Hippocampal formation (tissue), 2 donors: ENCODE results near the gene C1QTNF6.

Experiments used
- DNase-seq, 2 donors: peaks; one replicate each; lab custom pipeline; 2025; lab: John Stamatoyannopoulos, UW

Gene C1QTNF6

DNA sequence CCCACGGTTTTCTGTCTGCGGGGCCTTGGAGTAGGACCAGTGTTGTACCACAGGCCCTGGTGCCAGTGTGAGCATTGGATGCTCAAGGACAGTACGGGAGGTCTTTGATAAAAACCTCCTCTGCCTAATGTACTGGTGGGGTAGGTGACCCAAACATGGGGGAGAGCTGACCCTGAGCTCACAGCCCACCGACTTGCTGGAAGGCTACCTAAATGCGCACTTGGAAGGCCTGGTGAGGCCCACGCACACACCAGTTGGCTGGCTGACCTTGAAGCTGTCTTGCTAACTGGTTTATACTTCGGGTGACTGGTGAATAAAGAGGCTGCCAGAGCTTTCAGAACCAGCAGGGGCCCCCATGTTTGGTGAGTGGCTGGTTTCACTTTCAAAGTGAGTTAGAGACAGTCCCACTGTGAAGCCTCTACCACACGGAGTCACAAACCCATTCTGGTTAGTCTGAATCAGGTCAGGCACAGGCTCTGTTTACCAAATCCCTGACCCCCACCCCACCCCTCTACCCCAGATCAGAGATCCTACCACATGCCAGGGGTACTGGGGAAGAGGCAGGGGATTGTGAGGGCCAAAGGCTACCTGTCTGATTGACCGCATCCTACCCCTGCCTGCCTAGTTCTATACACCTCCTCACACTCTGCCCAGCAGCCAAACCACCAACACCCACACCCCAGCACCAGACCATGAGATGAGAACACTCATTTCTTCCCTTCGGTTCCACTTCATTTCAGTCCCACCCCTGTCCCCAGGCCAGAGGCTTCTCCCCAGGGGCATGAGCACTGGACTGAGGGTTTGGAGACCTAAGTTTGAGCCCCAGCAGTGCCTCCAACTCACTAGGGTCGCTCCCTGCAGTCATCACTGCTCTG lies 25.6 kb downstream of the C1QTNF6 start:
- no peak for DNase-seq

DNA sequence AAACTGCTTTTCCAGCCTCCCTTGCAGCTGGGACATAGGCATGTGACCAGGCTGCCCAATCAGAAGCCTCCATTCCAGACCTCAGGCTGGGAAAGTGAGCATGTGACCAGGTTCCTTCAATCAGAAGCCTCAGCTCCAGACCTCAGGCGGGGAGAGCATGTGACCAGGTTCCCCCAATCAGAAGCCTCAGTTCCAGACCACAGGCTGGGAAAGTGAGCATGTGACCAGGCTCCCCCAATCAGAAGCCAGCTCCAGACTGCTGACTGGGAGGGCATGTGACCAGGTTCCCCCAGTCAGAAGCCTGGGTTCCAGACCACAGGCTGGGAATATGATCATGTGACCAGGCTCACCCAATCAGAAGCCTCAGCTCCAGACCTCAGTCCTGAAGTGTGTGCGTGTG lies 26.6 kb downstream of the C1QTNF6 start:
- DNase-seq: no peak

DNA sequence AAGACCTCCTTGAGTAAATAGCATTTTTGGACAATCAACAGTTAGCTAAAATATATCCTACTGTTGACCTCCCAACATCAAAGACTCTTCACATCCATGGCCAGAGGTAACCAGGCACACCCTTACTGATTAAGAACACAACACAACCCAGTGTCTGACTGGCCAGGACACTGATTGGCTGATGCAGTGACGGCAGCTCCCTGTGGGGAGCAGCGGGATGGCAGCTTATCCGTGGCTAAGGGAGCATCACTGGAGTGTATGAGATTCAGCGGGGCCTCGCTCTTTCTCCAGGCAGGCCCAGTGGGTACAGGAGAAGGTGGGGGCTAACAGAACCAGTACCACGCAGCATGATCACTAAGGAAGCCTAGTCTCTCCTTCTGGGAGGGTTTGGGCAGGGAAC lies 28.0 kb downstream of the C1QTNF6 start:
- DNase-seq: no peak

DNA sequence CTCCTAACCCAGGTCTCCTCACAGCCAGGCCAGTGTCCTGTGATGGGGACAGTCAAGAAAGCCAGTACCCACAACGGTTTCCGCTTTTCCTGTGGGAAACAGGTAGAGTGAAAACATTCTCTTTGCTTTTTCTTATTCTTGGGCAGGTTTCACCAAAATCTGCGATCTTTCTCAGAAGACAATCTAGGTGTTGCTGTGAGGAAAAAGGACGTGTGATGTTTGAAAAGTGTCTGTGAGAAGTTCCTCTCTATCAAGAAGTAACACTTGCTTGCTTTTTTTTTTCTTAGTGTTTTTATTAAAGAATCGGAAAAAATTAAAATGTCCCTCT lies 29.1 kb downstream of the C1QTNF6 start:
- DNase-seq: no peak

DNA sequence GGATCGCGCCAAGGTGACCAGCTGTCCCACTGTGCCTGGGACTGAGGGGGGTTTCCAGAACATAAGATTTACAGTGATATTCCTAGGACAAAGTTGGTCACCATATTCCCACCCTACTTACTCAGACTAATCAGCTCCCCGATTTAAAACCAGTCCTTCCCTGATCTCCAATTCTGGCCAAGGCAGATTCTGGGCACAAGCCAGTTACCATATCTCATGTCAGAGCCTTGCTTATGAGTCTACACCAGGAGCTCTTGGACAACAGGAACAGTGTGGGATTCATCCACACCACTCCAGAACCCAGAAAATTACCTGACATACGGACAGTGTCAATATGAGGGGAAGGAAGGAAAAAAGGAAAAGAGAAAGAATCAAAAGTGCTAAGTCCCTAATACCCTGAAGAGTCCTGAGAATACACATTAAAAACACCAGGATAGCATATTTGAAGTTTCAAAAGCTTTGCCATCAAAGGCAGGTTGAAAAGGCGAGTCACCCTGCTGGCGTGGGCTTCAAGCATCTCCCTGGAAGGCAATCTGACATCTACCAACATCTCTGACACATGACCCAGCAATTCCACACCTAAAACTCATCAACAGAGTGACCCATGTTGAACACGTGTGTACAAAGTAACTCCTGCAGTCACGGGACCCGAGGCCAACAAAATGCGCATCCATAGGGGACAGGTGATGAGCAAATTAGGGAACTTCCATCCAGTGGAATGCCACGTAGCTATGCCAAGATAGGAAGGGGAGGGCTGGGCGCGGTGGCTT lies 30.3 kb downstream of the C1QTNF6 start:
- no peak for DNase-seq

DNA sequence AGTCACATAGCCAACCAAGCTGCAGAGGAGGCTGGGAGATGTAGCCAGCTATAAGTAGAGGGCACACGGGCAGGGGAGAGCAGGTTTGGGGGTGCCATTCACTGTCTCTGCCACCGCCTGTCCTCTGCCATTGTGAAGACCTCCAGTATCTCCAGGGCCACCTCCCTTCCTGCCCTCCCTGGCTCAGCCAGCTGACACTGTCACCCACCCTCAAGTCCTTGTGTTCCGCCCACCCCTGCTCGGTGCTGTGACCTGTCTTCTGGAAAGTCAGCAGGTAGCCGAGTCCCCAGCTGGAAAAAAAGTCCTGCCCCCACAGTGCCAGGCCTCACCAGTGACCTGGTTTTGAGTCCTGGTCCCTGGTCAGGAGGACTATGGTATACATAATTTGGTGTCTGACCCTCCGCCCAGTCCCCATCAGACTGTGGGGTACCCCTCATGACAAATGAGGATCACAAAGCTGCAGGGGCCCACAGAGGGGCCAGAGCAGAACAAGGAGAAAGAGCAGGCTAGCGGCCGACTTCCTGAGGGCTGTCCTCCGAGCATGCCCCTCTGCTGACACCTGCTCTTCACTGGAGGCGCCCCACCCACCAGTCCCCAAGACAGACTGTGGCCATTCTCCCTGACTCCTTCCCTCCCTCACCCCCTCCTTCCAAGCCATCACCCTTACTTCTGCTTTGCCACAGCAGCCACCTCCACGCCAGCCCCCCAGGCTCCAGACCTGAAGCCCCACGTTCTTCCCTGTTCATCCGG lies 31.2 kb downstream of the C1QTNF6 start:
- no peak for DNase-seq

DNA sequence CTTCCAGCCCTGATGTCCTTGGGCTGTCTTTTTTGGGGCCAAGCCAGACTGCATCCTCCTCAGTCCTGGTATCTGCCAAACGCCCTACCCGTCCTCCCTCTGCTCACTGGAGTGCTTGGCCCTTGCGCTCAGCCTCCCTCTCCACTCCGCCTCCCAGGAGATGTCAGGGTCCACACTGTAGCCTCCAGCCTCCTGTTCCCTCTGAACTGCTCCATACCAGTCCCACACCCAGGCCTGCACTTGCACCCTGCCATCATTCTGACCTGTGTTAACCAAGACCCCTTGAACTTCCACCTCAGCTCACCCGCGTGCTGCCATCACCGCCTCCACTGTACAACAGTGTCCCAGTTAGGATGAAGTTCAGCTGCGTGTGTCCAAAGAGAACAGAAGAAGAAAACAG lies 32.1 kb downstream of the C1QTNF6 start:
- no peak for DNase-seq

DNA sequence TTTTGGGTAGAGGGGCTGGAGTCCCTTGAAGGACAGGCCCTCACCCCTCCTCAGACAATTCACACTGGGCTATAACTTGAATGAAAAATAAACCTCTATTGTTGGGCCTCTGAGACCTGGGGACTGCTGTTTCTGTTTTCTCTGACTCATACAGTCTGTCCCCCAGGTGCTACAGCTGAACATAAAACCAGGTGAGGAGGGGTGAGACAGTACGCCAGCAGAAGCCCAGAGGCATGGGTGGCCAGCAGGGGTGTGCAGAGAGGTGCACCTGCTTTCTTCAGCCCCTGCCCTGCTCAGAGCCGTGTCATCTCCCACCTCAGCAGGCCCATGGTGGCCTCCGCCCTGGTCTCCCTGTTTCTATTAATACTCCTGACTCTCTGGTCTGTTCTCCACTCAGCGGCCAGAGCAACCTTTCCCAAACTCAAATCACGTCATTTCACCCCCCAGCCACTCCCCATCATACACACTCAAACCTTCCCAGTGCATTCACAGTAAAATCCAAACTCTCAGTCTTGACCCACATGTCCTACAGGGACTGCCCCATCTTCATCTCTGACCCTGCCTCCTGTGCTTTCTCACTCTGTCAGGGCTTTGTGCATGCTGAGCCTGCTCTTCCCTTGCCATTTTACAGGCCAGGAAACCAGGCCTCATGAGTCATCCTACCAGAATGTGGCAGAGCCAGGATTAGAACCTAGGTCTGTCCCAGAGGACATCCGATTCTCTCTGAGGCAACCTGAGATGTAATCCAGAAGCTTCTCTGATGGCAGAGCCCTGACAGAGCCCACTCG lies 32.9 kb downstream of the C1QTNF6 start:
- no peak for DNase-seq

DNA sequence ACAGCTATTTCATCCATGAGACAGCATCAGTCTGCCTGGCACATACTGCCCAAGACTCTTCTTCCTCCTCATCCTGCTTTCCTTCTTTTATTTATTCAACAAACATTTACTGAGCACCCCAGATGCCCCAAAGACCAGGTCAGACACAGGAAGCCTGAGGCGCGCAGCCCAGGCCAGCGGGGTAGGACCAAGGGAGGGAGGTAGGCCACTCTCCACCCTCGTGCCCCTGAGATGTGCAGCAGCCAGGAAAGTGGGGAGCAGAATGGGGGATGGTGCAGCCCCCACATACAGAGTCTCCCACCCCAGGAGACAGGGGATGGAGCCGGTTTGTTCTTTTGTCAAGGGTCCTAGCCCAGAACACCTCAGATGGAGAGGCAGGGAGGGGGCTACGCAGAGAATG lies 34.1 kb downstream of the C1QTNF6 start:
- DNase-seq: no peak

DNA sequence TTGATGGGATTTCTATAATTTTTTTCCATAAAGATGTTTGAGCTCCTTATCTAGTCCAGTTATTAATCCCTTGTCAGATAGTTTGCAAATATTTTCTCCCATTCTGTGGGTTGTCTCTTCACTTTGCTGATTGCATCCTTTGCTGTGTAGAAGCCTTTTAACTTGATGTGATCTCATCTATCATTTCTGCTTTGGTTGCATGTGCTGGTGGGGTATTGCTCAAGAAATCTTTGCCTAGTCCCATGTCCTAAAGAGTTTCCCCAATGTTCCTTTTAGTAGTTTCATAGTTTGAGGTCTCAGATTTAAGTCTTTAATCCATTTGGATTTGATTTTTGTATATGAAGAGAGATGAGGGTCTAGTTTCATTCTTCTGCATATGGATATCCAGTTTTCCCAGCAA lies 36.6 kb downstream of the C1QTNF6 start:
- DNase-seq: no peak

DNA sequence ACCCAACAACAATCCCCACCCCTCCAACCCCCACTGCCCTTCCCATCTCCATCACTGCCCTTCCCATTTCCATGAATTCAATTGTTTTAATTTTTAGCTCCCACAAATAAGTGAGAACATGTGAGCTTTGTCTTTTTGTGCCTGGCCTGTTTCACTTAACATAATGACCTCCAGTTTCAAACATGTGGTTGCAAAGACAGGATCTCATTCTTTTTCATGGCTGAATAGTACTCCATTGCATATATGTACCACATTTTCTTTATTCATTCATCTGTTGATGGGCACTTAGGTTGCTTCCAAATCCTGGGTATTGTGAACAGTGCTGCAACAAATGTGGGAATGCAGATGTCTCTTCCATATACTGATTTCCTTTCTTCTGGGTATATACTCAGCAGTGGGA lies 37.3 kb downstream of the C1QTNF6 start:
- DNase-seq: no peak

DNA sequence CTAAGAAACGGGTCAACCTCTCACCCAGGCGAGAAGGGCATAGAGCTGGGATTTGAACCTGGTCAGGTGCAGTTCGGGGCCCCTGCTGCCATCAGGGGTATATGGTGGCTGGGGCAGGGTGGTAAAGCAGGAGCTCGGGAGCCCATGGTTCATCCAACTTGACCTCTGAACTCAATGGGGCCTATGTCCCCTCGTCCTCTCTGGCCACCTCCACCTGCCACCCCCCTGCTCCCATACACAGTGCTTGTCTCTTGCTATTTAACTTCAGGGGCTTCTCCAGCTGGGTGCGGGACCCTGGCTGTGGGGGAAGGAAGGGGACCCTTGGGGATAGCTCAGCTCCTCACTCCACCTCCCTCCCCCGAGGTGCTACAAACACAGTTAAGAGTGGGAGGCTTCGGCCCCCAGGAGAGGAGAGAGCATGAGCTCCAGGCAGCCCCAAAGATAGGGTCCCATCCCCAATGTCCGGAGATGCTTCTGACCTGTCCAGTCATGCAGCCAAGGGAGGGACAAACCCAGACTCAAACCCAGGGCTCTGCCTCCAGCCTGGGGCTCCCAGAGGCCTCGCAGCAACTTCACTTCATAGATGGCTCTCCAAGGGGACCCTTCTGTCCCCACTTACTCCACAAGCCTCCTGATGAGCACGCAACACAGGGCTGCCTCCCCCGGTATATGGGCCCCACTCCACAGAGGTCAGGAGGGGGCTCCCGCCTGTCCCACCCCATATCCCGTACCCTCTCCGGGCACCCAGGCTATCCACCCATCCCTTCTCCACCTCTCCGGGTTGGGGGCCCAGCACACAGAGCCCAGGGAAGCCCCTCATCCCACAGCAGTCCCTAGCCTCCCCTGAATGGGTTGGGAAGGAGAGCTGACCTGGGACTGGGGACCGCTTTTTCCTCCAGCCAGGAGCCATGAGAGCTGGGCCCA lies 39.0 kb downstream of the C1QTNF6 start:
- no peak for DNase-seq

DNA sequence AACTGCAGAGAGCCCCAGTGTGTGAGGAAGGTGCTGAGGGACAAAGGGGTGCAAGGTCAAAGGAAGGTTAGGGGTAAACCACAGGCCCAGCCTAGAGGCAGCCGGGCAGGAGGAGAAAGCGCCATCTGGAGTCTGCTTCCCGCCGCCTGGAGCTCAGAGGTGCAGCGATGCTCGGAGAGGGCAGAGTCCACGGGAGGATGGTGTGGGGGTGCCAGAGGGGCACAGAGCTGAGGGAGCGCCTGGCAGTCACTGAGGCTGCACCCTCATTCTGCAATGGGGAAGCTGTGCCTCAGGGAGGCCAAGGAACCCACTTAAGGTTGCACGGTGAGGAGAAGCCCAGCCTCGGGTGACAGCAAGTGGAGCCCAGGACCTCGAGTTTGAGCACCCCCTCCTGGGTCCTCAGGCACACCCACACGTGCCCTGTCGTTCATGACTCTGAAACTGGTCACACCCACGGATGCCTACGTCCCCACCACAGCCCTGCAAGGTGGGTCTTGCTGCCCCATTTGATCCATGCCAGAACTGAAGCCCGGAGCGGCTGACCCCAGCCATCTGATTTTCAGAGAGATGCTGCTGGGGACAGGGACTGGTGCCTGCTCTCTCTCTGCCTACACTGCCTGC lies 39.9 kb downstream of the C1QTNF6 start:
- no peak for DNase-seq

DNA sequence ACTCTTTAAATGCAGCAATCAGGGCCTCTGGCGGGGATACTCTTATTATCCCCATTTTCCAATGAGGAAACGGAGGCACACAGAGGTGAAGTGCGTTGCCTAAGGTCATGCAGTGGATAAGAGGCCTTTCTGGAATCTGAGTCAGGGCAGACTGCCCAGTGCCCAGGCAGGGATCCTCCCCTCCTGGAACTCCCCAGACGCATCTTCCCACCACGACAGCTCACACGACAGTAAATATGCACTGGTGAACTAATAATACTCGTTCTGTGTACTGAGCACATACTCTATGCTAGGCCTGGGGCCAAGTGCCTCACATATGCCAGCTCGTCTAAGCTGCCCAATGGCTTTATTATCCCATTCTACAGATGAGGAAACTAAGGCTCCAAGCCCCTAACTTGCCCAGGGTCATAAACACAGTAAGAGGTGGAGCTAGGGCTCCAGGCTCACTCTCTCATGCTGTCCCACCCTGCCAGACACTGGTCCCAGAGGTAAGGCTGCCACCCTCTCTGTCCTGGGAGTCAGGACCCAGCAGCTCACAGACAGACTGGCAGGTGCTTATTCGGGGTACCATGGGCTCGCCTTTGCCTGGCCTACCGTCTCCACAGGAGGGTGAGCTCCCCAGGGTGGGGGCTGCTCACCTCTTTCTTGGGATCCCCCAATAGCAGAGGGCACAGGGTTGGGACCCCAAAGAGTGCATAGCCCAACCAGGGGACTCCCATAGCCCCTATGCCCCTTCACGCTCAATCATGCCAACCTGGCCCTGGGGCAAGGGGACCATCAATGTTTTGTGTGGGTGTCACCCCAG lies 40.7 kb downstream of the C1QTNF6 start:
- no peak for DNase-seq

DNA sequence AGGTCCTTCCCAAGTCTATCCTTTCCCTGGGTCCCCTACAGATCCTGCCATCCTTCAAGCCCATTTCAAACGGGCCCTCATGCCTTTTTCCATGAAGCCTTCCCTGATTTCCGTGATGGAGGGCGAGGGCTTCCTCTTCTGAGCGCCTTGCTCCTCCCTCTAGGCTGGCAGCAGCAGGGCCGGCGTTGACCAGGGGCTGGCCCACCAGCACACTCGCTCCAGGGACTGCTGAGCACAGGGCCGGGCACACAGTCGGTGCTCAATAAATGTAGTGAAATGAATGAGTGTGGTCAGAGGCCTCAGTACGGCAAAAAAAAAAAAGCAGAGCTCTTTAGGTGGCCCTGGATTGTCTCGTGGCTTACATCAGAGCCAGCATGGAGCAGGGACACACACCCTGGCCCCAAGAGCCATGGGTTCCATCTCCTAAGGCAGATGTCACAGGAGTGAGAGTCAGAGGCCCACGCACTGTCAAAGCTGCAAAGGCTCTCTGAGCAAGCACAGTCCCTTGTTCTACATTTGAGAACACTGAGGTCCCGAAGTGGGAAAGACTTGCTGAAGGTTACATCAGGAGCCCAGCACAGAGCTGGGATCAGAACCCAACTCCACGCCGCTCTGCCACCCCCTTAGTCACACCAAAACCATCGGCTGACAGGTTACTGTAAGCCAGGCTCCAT lies 41.4 kb downstream of the C1QTNF6 start:
- no peak for DNase-seq

DNA sequence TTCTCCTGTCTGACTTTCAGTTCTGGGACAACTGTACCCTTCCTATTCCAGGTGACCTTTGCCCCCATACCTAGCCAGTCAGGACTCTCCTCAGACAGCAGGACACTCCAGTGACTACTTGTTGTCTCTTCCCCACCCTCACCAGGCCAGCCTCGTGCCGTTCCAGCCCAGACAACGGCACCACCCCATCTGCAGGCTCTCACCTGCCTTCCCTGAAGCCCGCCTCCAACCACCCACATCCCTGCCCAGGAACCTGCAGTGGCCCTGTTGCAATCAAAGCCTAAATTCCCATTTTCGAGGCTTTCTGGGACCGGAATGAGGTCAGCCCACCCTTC lies 42.0 kb downstream of the C1QTNF6 start:
- DNase-seq: no peak

DNA sequence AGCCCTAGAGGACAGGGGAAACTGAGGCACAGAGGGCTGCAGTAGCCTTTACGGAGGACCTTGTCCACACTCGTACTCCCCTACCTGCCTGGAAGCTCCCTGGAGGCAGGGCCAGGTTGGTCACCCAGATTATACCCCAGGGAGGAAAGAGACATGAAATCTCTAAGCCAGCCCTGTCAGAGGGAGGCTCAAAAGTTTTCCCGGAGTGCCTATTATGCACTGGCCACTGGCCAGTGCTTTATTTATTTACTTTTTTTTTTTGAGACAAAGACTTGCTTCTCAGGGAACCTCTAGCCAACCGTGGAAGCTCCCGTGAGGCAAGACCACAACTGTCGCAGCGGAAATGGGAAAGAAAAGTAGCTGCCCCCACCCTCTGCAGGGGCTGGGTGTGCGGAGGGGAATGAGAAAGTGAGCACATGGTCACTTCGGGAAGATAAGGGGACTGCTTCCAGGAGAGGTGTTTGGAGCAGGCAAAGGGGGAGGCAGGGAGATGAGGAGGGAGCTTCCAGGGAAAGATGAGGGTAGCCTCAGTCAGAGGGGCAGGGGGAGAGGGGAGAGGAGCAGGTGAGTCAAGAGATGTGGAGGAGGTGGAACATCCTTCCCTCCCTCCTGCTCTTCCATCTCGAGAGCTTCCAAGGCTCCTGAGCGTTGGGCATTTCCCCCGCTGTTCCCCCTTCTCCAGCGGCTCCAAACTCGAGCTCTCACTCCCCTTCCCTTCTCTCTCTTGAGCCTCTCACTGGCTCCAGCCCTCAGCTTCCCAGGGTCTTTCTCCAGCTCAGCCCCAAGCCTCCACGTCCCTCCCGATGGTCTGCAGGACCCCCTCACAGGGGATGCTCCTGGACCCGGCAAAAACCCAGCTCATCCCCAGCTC lies 42.6 kb downstream of the C1QTNF6 start:
- DNase-seq: no peak

DNA sequence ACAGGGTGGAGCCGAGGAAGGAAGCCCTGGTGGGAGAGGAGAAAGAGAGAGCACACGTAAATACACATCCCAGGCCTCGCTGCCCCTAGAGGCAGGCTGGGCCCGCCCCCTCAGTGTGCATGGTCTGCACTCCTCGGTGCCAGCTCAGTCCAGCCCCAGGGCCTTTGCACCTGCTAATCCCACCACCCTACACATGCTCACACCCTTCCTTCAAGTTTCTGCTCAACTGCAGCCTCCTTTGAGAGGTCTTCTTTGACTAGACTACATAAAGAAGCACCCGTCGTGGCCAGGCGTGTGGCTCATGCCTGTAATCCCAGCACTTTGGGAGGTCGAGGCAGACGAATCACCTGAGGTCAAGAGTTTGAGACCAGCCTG lies 43.9 kb downstream of the C1QTNF6 start:
- DNase-seq: no peak
